ENCODE results near the gene MS4A4A. TPM values are rescaled to one million over a fixed set of nuclear protein-coding genes. Genes with fewer than 3 reads are reported as not detected.

Gene MS4A4A
- total RNA-seq, 1 donor from 2014 or later: not detected

DNA sequence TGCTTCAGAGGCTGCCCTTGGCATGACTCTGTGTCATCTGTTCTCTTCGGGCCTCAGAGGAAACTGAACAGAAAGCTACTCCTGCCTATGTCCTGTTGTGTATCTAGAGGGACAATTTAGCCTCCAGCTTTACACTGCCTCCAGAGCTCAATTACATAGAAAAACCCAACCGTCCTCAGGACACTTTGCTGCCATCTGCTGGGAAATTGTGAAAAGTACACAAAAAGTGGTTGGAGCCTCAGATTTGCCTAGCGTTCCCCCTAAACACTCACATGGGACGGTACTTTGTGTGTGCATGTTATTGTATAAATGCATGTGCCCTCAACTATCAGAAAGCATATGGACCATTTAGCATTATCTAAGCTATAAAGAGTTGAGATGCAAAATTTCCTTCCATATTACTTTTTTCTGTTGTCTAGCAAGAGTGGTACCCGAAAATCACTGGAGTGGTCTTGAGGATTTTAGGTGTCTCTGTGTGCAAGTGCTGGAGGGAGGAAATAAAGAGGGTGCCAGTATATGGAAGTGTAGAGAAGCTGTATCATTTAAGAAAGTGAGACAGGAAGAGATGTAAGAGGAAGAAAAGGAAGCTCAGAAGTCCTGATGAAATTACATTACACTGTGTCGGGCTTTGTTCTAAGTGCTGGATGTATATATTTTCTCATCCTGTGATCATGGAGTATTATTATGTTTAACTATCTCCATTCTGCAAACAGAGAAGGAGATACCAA lies 28.8 kb upstream of the MS4A4A start:
- Mint-ChIP-seq H3K36me3 (no peaks in the 10 kb centered on the region), H3K4me3 (no peak overlapping the region), H3K27ac (no peak overlapping the region), H3K4me1 (peaks cover 3% of the 10 kb centered on the region), H3K27me3 (ENCODE audit: low read depth) (peaks cover 12% of the 10 kb centered on the region), H3K9me3 (no peaks in the 10 kb centered on the region)
- peak; percentile 48 for TF ChIP-seq CTCF (IDR thresholded peaks at IDR 0.05; ENCODE audit: unreplicated experiment)
- no peak for DNase-seq (ENCODE audit: low spot score in 2 of 2, unreplicated experiment in 2 of 2)

GRCh38 chr11:60252213-60253108 lies 28.0 kb upstream of the MS4A4A start:
- H3K4me1 Mint-ChIP-seq: peaks cover 3% of the 10 kb centered on the region
- TF ChIP-seq CTCF (IDR thresholded peaks at IDR 0.05; ENCODE audit: unreplicated experiment): no peak
- peaks cover 8% of the 10 kb centered on the region for H3K27me3 Mint-ChIP-seq (ENCODE audit: low read depth)
- H3K27ac Mint-ChIP-seq: no peak overlapping the region
- no peaks in the 10 kb centered on the region for H3K9me3 Mint-ChIP-seq
- no peaks in the 10 kb centered on the region for H3K36me3 Mint-ChIP-seq
- H3K4me3 Mint-ChIP-seq: no peak overlapping the region
- no peak for DNase-seq (ENCODE audit: low spot score in 2 of 2, unreplicated experiment in 2 of 2)

GRCh38 chr11:60257956-60258722 lies 22.3 kb upstream of the MS4A4A start:
- TF ChIP-seq CTCF (IDR thresholded peaks at IDR 0.05; ENCODE audit: unreplicated experiment): no peak
- H3K4me1 Mint-ChIP-seq: no peaks in the 10 kb centered on the region
- peaks cover 11% of the 10 kb centered on the region for H3K9me3 Mint-ChIP-seq
- no peaks in the 10 kb centered on the region for H3K27me3 Mint-ChIP-seq (ENCODE audit: low read depth)
- H3K4me3 Mint-ChIP-seq: no peak overlapping the region
- no peaks in the 10 kb centered on the region for H3K36me3 Mint-ChIP-seq
- DNase-seq (ENCODE audit: low spot score in 2 of 2, unreplicated experiment in 2 of 2): no peak
- H3K27ac Mint-ChIP-seq: no peak overlapping the region

DNA sequence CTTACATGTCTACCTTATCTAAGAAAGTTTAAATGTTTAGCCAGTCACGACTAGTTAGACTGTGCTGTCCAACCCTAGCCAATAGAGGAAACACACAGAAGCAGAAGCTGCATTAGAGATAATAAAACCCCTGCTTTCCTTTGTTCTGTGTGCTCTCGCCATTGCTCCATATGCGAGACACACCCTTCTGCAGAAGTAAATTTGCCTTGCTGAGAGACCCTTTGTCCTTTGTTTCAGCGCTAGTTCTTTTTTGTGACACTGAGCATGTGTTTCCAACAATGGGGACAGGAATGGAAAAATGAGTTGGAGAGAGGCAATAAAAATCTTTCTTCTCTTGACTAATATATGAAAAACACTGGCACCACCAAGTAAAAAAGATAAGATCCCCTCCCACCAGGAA lies 19.5 kb upstream of the MS4A4A start:
- no peak overlapping the region for H3K27ac Mint-ChIP-seq
- peaks cover 11% of the 10 kb centered on the region for H3K9me3 Mint-ChIP-seq
- no peaks in the 10 kb centered on the region for H3K4me1 Mint-ChIP-seq
- H3K4me3 Mint-ChIP-seq: no peak overlapping the region
- H3K27me3 Mint-ChIP-seq (ENCODE audit: low read depth): no peaks in the 10 kb centered on the region
- H3K36me3 Mint-ChIP-seq: no peaks in the 10 kb centered on the region
- no peak for DNase-seq (ENCODE audit: low spot score in 2 of 2, unreplicated experiment in 2 of 2)
- no peak for TF ChIP-seq CTCF (IDR thresholded peaks at IDR 0.05; ENCODE audit: unreplicated experiment)

DNA sequence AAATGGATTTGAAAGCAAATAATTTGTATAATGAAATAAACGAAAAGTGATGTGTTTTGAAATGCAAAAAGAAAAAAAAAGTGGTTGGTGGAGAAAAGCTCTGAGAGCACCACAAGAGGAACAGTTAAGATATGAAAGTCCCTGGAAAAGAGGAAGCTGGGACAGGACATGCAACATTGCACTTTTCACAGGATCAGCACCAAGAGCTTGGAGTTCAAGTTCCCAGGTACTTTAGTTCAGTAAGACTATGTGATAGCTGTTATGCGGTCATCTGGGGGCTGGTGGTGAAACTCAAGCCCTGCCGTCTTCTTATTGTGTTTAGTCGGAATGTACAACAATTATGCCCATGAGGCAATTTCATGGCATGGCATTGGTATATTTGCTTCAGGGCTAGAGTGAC lies 17.1 kb upstream of the MS4A4A start:
- Mint-ChIP-seq H3K4me1 (no peaks in the 10 kb centered on the region), H3K36me3 (no peaks in the 10 kb centered on the region), H3K27me3 (ENCODE audit: low read depth) (peaks cover 13% of the 10 kb centered on the region), H3K27ac (no peak overlapping the region), H3K4me3 (no peak overlapping the region), H3K9me3 (peaks cover 11% of the 10 kb centered on the region)
- DNase-seq (ENCODE audit: low spot score in 2 of 2, unreplicated experiment in 2 of 2): no peak
- TF ChIP-seq CTCF (IDR thresholded peaks at IDR 0.05; ENCODE audit: unreplicated experiment): no peak
